Measurements from ENCODE around the gene EXOSC5.

Gene EXOSC5

GRCh38 chr19:41403181-41403970 is 6.2 kb upstream of the EXOSC5 start:
- Histone ChIP-seq H3K4me3 (no peak overlapping the region), H3K27ac (no peak overlapping the region)
- DNase-seq (ENCODE audit: low spot score): no peak
- TF ChIP-seq CTCF (IDR thresholded peaks at IDR 0.05): no peak

DNA sequence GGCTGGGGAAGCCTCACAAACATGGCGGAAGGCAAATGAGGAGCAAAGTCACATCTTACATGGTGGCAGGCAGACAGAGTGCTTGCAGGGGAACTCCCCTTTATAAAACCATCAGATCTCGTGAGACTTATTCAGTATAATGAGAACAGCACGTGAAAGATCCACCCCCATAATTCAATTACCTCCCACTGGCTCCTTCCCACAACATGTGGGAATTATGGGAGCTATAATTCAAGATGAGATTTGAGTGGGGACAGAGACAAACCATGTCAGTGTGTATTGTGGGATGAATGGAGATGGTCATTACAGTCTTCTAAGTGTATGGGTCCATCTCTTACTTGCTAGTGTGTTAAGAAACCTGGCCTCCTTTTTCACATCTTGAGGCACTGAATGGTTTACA is 4.9 kb upstream of the EXOSC5 start:
- no peak for DNase-seq (ENCODE audit: low spot score)
- no peak overlapping the region for H3K4me3 ChIP-seq
- H3K27ac ChIP-seq: no peak overlapping the region
- no peak for TF ChIP-seq CTCF (IDR thresholded peaks at IDR 0.05)

DNA sequence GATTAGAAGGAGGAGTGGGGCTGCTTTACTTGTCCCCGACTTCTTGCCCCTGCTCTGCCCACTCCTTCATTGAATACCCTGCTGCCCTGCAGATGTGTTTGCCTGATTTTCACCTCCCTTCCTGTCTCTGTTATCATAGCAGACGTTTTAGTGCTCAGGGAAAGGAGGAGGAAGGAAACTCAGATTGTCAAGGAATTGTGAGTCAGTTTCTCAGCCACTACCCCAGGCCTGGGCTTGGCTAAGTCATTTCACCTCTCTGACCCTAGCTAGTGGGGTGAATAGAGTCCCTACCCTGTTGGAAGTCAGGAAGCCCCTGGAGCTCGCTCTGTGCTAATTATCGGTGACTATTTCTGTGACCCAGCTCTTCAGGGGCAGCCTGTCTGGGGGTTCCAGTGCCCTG is 4.3 kb upstream of the EXOSC5 start:
- Histone ChIP-seq H3K4me3 (no peak overlapping the region), H3K27ac (no peak overlapping the region)
- DNase-seq (ENCODE audit: low spot score): no peak
- no peak for TF ChIP-seq CTCF (IDR thresholded peaks at IDR 0.05)

- Histone ChIP-seq H3K27ac (no peak overlapping the region), H3K4me3 (no peak overlapping the region)
- no peak for TF ChIP-seq CTCF (IDR thresholded peaks at IDR 0.05)
- DNase-seq (ENCODE audit: low spot score): no peak
Observed at GRCh38 chr19:41399525-41399924, 2.4 kb upstream of the EXOSC5 start.

GRCh38 chr19:41399091-41399490 is 1.9 kb upstream of the EXOSC5 start:
- peak overlapping the region; percentile 79 for H3K4me3 ChIP-seq

DNA sequence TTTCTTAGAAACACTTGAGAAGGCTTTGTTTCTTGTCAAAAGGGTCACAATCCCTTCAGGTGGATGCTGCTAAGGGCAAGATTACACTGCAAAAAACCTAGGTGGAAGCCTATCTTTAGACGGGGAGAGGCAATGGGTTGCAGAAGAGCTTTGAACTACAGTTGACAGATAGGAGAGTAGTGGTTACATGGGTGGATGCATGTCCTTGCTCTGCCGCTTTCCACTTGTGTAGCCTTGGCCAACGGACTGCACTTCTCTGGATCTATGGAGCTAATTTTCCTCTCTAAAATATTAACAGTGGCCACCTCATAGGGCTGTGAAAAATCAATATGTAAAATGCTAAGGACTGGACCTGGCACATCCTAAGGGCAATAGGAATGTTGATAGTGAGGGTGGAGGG is 1.4 kb upstream of the EXOSC5 start:
- no peak for TF ChIP-seq CTCF (IDR thresholded peaks at IDR 0.05)
- DNase-seq (ENCODE audit: low spot score): no peak
- Histone ChIP-seq H3K4me3 (peak overlapping the region; percentile 79), H3K27ac (no peak overlapping the region)

More at GRCh38 chr19:41399091-41399490, 1.9 kb upstream of the EXOSC5 start:
- no peak for TF ChIP-seq CTCF (IDR thresholded peaks at IDR 0.05)
- DNase-seq (ENCODE audit: low spot score): no peak
- no peak overlapping the region for H3K27ac ChIP-seq

DNA sequence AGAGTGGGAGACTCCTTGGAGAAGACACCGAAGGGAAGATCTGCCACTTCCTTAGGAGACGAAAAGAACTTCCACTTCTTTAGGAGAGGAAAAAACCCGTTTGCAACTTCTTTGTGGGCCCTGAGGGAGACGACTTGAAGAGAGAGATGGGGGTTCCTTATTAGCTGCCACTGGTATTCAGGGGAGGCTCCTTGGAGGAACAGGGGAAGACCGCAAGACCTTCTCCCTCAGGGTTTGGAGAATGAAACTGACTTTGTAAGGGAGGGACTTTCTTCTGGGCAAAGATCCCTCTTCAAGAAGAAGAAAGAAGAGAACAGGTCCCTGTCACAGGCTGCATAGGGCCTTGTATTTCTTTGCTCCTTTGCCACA is 875 bp upstream of the EXOSC5 start:
- no peak for TF ChIP-seq CTCF (IDR thresholded peaks at IDR 0.05)
- peak overlapping the region; percentile 79 for H3K4me3 ChIP-seq
- H3K27ac ChIP-seq: peak overlapping the region; percentile 72 to 80
- DNase-seq (ENCODE audit: low spot score): no peak

Data from coronary artery (tissue), 2 donors.